Natural killer cell (primary cell): Measurements from ENCODE around the gene LCE2A. TPM values are rescaled to one million over a fixed set of nuclear protein-coding genes. Genes with fewer than 3 reads are reported as not detected.

Experiments used
- ATAC-seq, 3 donors: fragments of 150-1000 bp in 2 of 3; fragments of 200-7000 bp in 1 of 3; cut with Tn5 transposase; 1 replicate in 1 of 3; 2 replicates in 2 of 3; pipeline ENCODE4 v1.10.0; 2021; ENCODE audit warnings: mild to moderate bottlenecking in 2 of 3, moderate library complexity in 2 of 3
- DNase-seq, 2 donors: peaks; one replicate each; pipeline versions ENCODE4 v3.0.0 to v3.0.0-alpha.2; 2013 to 2021; ENCODE audit warnings: mixed read lengths in 1 of 2
- H3K27ac ChIP-seq: one replicate; pipeline ENCODE4 v1.5.1; 2013; ENCODE audit warnings: mild to moderate bottlenecking, low read length
- H3K27me3 ChIP-seq: one replicate; pipeline ENCODE4 v1.6.1; 2013; ENCODE audit warnings: low read length; ENCODE audit not compliant: control insufficient read depth, insufficient read depth
- H3K36me3 ChIP-seq: one replicate; pipeline ENCODE4 v1.6.1; 2013; ENCODE audit warnings: low read length; ENCODE audit not compliant: control insufficient read depth, insufficient read depth
- H3K4me1 ChIP-seq: one replicate; pipeline ENCODE4 v1.6.1; 2013; ENCODE audit warnings: low read length; ENCODE audit not compliant: control insufficient read depth, insufficient read depth
- H3K4me3 ChIP-seq: one replicate; pipeline ENCODE4 v1.5.1; 2013; ENCODE audit warnings: low read length
- H3K9me3 ChIP-seq: one replicate; pipeline ENCODE4 v1.6.1; 2013; ENCODE audit warnings: low read length; ENCODE audit not compliant: control insufficient read depth, insufficient read depth
- H3K27ac Mint-ChIP-seq, 2 donors: one replicate each; pipeline ENCODE4 v1.8.0; 2022; ENCODE audit warnings: mild to moderate bottlenecking in 2 of 2, mixed read lengths in 2 of 2, moderate library complexity in 1 of 2
- H3K27me3 Mint-ChIP-seq, 2 donors: one replicate each; pipeline ENCODE4 v1.8.0; 2022; ENCODE audit warnings: low read depth in 2 of 2, mixed read lengths in 2 of 2
- H3K36me3 Mint-ChIP-seq: one replicate; pipeline ENCODE4 v1.8.0; 2022; ENCODE audit warnings: mixed read lengths
- H3K4me1 Mint-ChIP-seq, 2 donors: one replicate each; pipeline ENCODE4 v1.8.0; 2022; ENCODE audit warnings: mixed read lengths in 2 of 2
- H3K4me3 Mint-ChIP-seq: one replicate; pipeline ENCODE4 v1.8.0; 2022; ENCODE audit warnings: mild to moderate bottlenecking, moderate library complexity, mixed read lengths
- H3K9me3 Mint-ChIP-seq, 2 donors: one replicate each; pipeline ENCODE4 v1.8.0; 2022; ENCODE audit warnings: mixed read lengths in 2 of 2
- WGBS: methylation state at CpG from one replicate; pipeline ENCODE4 v1.1.7; 2013; ENCODE audit warnings: missing lambda C conversion rate; ENCODE audit not compliant: insufficient coverage; 5-methylcytosine and 5-hydroxymethylcytosine counted together
- intact Hi-C: fragments of 100-400 bp; cut with micrococcal nuclease; formaldehyde crosslinking; loops from one replicate; pipeline ENCODE4 v1.14.2; 2022
- total RNA-seq, 4 donors: library from RNA; stranded (reverse); fragments of 120-200 nt in 1 of 4; gene quantifications; one replicate each; pipeline versions ENCODE4 v1.2.3 to v1.2.4, GENCODE V29; 2013 to 2022
- TF ChIP-seq, protein P1 (sequence below): fragments of 200-600 bp; IDR thresholded peaks from one replicate; pipeline ENCODE4 v1.8.0; 2022; ENCODE audit warnings: antibody characterized with exemption

The LCE2A gene
- total RNA-seq, 3 donors from 2014 or later (not counting 1 experiment from before 2014, with no cell fraction given) = not detected

DNA sequence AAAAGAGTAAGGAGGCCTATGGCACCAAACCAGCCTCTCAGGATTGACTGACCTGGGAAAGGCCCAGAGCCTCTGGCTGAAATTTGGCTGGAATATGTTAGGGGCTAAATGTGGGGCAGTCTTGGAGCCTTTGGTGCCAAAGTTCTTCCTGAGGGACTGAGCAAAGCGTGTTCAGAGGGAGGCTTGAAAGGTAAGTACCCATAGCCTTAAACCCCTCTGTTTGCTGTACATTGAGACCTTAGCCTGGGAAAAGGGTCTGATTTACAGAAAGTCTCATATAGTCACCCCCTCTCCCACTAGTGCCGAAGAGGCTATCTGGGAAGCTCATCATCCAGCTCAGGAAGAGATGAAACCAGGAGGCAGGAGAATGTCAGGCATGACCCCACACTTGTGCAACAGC, 9.7 kb downstream of the LCE2A start, which contains the start of gene LCE4A:
Gene LCE4A, plus strand, starts transcription at position 301 of the 400 bp plus-strand sequence. CDS start 916 bp downstream, outside the sequence.
- no peak for DNase-seq
- intact Hi-C loops = no loop called here
- no peak for ATAC-seq
- no peaks in the 10 kb centered on the region for H3K27me3 ChIP-seq
- TF ChIP-seq, protein P1, sequence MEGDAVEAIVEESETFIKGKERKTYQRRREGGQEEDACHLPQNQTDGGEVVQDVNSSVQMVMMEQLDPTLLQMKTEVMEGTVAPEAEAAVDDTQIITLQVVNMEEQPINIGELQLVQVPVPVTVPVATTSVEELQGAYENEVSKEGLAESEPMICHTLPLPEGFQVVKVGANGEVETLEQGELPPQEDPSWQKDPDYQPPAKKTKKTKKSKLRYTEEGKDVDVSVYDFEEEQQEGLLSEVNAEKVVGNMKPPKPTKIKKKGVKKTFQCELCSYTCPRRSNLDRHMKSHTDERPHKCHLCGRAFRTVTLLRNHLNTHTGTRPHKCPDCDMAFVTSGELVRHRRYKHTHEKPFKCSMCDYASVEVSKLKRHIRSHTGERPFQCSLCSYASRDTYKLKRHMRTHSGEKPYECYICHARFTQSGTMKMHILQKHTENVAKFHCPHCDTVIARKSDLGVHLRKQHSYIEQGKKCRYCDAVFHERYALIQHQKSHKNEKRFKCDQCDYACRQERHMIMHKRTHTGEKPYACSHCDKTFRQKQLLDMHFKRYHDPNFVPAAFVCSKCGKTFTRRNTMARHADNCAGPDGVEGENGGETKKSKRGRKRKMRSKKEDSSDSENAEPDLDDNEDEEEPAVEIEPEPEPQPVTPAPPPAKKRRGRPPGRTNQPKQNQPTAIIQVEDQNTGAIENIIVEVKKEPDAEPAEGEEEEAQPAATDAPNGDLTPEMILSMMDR = no peak
- H3K9me3 ChIP-seq = peaks cover 3% of the 10 kb centered on the region
- WGBS = 84% methylated on average over 2 of the region's 2 CpGs
- H3K36me3 Mint-ChIP-seq = peaks cover 6% of the 10 kb centered on the region
- no peaks in the 10 kb centered on the region for H3K4me1 ChIP-seq
- no peak within 1 kb of the TSS for H3K4me3 Mint-ChIP-seq
- H3K27ac ChIP-seq = no peak within 1 kb of the TSS
- no peak within 1 kb of the TSS for H3K4me3 ChIP-seq
- no peaks in the 10 kb centered on the region for H3K4me1 Mint-ChIP-seq
- no peak within 1 kb of the TSS for H3K27ac Mint-ChIP-seq
- peaks cover 15 to 54% of the 10 kb centered on the region in 2 donors for H3K27me3 Mint-ChIP-seq
- no peaks in the 10 kb centered on the region for H3K36me3 ChIP-seq
- H3K9me3 Mint-ChIP-seq = peaks cover 0 to 2% of the 10 kb centered on the region in 2 donors

DNA sequence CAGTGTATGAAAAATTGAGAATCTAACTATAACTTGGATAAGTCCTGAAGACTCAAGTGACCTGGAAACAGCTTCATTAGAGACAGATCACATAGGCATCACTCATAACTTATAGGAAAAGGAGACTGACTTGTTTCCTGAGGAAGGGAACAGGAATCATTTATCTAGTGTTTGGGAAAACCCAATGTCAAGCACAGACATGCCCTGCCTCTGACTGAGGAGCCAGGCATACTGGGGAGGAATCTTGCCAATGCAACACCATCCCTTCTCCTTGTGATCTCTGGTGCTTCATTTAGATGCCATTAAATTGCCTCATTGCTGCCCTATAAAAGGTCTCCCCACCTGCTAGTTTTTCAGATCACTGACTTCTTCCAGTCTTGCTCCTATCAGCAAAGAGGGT, 20.1 kb downstream of the LCE2A start:
- H3K4me3 Mint-ChIP-seq = no peak overlapping the region
- Histone ChIP-seq H3K27me3 (no peaks in the 10 kb centered on the region), H3K36me3 (no peaks in the 10 kb centered on the region), H3K9me3 (no peaks in the 10 kb centered on the region), H3K27ac (no peak overlapping the region), H3K4me1 (no peaks in the 10 kb centered on the region), H3K4me3 (no peak overlapping the region)
- H3K4me1 Mint-ChIP-seq = no peaks in the 10 kb centered on the region
- no peak for DNase-seq
- intact Hi-C loops = no loop called here
- H3K9me3 Mint-ChIP-seq = no peaks in the 10 kb centered on the region
- no peaks in the 10 kb centered on the region for H3K36me3 Mint-ChIP-seq
- H3K27me3 Mint-ChIP-seq = peaks cover 14 to 15% of the 10 kb centered on the region in 2 donors
- no peak for ATAC-seq
- TF ChIP-seq, protein P1 = no peak
- H3K27ac Mint-ChIP-seq = no peak overlapping the region

- no peaks in the 10 kb centered on the region for H3K36me3 ChIP-seq
- H3K4me1 ChIP-seq = no peaks in the 10 kb centered on the region
- Mint-ChIP-seq H3K36me3 (no peaks in the 10 kb centered on the region), H3K4me1 (no peaks in the 10 kb centered on the region), H3K27ac (no peak overlapping the region), H3K4me3 (no peak overlapping the region), H3K27me3 (peaks cover 0 to 14% of the 10 kb centered on the region in 2 donors), H3K9me3 (no peaks in the 10 kb centered on the region)
- ATAC-seq (no peak), DNase-seq (no peak)
- TF ChIP-seq, protein P1 = no peak
- H3K4me3 ChIP-seq = no peak overlapping the region
- no peak overlapping the region for H3K27ac ChIP-seq
- intact Hi-C loops = no loop called here
- no peaks in the 10 kb centered on the region for H3K27me3 ChIP-seq
- no peaks in the 10 kb centered on the region for H3K9me3 ChIP-seq
Observed at GRCh38 chr1:152725261-152725660, 27.1 kb downstream of the LCE2A start.

DNA sequence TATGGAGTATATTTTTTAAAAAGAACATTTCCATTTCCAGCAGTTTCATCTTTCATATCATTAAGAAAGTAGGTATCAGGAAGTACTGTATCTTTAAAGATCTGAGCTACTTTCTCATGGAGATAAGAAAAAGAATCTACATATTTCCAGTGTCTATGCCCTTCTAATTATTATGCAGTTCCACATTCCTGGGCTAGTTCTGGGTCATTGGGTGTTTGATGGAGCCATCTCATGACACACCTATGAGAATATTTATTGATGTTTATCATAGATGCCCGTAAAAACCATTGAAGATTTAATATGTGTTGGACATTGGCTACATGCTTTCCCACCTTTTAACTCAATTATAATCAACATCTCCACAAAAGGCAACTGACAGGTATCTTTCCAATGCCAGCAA, 30.8 kb downstream of the LCE2A start:
- intact Hi-C loops = no loop called here
- Mint-ChIP-seq H3K36me3 (no peaks in the 10 kb centered on the region), H3K4me3 (no peak overlapping the region), H3K27ac (no peak overlapping the region), H3K4me1 (no peaks in the 10 kb centered on the region), H3K9me3 (no peaks in the 10 kb centered on the region), H3K27me3 (peaks cover 7 to 12% of the 10 kb centered on the region in 2 donors)
- Histone ChIP-seq H3K36me3 (no peaks in the 10 kb centered on the region), H3K4me1 (no peaks in the 10 kb centered on the region), H3K27ac (no peak overlapping the region), H3K27me3 (no peaks in the 10 kb centered on the region), H3K4me3 (no peak overlapping the region), H3K9me3 (no peaks in the 10 kb centered on the region)
- ATAC-seq (no peak), DNase-seq (no peak)
- WGBS = no CpG with 5 or more reads among the region's 1 CpG
- TF ChIP-seq, protein P1 = no peak
